HTR-8/SVneo (cell line): ENCODE results near the gene SFI1.
A peak's percentile ranks its signal among the peaks of the same experiment; 100 is the strongest.

Experiments used
- DNase-seq: peaks from one replicate; pipeline ENCODE4 v3.0.0; 2011; ENCODE audit warnings: low spot score, mixed read lengths; ENCODE audit not compliant: insufficient read length
- FAIRE-seq: peaks from 2 replicates; lab custom pipeline; 2011; peaks lifted over from hg19 to GRCh38; lab: Jason Lieb, UNC

Gene SFI1

DNA sequence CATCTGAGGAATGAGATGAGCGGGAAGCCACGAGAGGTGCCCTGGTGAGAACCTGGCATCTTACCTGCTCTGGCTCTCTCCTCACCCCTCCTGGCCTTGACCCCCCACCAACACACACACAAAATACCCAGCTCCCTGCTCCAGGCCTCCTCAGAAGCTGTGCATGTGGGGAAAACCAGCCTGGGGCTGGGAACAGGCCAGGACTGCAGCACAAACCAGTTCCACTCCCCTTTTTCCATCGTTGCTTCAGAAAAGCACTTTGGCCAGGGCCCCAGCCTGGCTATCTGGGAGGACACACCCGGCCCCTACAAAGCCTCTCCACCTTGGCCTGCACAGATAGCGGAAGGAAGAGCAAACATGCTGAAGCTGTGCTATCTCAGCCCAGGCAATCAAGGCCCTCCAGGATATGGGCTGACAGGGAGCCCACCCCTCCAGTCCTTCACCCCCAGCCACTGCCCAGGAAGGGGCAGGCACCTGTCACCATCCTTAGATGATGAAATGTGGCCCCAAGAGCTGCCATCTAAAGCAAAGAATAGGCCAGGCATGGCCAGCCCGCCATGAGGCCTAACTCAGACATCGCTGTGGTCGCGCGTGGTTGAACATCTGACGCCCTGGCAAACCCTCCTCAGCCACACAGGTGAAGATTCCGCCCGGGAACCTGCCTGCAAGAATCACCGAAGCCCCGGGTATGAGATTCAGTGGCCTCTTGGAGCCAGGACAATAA, 130.3 kb downstream of the SFI1 start:
- DNase-seq = no peak
- no peak for FAIRE-seq

DNA sequence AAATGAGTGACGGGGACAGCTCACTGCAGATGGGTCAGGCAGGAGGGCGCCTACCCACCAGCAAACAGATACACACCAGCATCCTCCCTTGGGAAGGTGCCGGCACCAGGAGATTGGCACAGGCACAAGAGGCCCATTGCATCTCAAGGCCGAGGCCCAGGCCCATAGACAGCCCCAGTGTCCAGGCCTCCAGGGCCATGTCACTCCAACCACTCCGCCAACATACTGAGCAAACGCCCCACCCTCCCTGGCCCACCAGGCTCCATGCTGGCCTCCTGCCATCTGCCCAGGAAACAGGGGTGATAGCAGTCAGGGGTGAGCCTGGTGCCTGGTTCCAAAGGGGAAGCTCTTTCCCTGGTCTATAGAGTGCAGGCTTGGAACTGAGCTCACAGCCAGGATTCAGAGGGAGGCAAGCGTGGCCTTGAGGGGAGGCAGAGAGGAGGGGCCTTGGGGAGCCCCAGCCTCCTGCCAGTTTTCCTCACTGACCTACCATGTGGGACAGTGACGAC, 130.9 kb downstream of the SFI1 start:
- FAIRE-seq = no peak

GRCh38 chr22:31628362-31628761, 132.0 kb downstream of the SFI1 start:
- DNase-seq (no peak), FAIRE-seq (no peak)

More for the DNA sequence above, 130.9 kb downstream of the SFI1 start:
- DNase-seq = no peak

DNA sequence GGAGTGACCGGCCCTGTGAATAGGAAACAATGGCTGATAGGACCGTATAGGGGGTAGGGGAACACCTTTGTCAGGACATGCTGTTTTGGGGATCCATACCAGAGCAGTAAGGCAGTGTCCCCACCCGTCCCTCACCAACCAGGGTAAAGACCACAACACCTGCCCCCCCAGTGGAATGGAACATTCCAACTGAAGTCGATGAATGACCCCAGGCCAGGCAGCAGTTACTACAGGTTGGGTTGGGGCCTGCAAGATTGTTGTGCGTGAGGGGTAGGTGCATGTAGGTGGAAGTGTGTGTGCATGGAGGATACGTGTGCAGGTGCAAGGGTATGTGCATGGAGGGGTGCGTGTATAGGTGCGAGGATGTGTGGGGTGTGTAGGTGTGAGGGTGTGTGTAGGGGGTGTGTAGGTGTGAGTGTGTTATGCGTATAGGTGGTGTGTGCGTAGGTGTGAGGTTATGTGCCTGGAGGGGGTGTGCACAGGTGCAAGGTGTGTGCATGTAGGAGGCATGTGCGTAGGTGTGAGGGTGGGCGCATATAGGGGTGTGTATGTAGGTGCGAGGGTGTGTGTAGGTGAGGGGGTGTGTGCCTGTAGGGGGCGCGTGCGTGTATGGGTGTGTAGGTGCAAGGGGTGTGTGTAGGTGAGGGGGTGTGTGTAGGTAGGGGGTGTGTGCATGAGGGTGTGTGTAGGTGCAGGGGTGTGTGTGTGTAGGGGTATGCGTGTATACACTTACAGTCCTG, 132.8 kb downstream of the SFI1 start:
- no peak for FAIRE-seq
- DNase-seq = no peak

DNA sequence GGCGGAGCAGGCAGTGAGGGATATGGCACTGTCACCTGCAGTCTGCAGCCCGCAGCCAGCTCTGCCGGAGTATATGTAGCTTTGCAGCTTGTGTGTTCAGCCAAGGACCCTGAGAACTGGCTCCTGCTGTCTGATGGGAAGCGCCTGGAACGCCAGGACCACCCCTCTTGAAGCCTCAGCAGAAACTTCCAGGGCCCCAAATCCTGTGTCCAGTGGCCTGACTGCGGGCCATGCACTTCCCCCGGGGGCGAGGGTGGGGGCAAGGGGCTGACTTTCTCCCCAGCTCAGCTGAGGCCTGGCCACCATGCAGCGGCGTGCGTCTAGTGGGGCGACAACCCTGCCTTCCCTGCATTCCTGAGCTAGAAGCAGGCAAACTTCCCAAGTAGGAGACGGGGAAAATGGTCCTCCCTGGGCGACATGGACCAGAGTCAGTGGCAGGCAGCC, 133.4 kb downstream of the SFI1 start:
- FAIRE-seq (no peak), DNase-seq (no peak)

DNA sequence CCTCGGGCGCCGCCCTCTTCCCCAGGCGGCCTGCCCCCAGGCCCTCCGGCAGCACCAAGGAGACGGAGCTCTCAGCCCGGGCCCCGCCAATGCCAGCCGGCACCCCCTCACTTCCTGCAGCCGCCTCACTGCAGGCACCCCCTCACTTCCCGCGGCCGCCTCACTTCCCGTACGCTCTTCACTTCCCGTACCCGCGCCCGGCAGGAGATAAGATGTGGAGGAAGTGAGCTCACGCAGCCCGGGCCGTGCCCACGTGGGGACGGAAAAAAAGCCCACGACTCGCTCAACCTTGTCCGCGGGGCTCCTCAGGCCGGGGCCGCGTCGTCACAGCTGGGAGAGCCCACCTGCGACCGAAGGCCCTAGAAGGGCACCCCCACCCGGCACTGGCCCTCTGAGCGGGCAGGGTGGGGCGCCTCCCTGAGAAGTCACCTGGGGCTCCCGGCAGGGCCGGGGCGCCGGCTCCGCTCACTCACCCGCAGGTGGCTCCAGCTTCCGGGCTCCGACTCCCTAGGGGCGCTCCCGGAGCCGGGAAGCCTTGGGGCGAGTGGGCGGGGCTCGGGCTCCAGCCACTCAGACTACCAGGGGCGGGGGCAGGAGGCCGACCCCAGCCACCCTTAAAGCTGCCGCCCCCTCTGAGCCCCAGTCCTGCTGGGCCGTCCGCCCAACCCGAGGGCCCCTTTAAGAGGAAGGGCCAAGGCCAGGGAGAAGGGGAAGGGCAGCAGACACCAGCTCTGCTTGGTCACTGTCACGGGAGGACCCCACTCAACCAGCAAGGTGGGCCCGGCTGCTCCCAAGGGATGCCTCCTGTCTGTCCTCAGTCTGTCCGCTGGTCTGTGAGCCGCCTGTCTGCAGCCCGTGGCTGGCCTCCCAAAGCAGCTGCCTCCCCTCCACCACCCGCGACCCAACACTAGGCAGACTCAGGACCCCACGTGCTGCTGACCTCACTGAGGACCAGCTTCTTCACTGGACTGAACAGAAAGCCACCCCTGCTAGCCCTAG, 134.3 kb downstream of the SFI1 start:
- FAIRE-seq = no peak
- peak; percentile 73 for DNase-seq

GRCh38 chr22:31631436-31631835, 135.1 kb downstream of the SFI1 start:
- no peak for FAIRE-seq

GRCh38 chr22:31635638-31636306, 139.4 kb downstream of the SFI1 start:
- no peak for DNase-seq

More at GRCh38 chr22:31631436-31631835, 135.1 kb downstream of the SFI1 start:
- no peak for DNase-seq

GRCh38 chr22:31637447-31637890, 141.1 kb downstream of the SFI1 start:
- FAIRE-seq = no peak
- no peak for DNase-seq

More at GRCh38 chr22:31635638-31636306, 139.4 kb downstream of the SFI1 start:
- FAIRE-seq = no peak

DNA sequence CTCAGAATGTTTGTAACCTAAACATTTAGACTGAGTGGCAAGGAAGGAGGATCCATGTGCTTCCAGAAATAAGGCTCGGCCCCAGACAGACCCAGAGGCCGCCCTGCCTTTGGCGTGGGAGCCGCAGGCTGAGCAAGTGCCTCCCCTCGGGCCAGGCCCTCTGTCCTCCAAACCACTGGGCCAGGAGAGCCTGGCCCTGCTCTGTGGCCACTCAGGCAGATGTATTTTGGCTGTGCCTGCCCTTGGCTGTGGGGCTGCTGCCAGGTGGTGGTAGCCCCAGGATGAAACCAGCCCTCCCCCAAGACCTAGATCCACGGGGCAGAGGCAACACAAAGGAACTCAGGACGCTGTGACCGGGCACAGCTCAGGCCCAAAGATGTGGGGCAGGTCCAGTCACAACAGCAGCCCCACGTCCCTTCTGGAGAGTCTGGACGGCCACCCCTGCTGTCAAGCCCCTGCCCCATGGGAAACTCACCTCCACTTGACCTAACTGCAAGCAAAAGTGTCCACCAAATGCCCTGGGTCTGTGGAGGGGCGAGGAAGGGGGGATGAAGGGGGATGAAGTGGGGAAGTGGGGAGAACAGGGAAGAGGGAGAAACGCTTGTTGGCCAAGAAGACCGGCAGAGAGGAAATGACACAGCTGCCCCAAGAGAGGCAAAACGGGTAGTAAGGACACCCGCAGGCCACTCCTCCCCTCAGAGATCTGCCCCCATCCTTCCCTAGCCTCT, 141.7 kb downstream of the SFI1 start:
- DNase-seq = no peak

GRCh38 chr22:31639436-31640039, 143.2 kb downstream of the SFI1 start:
- DNase-seq (no peak), FAIRE-seq (no peak)

More for the DNA sequence above, 141.7 kb downstream of the SFI1 start:
- FAIRE-seq = no peak

DNA sequence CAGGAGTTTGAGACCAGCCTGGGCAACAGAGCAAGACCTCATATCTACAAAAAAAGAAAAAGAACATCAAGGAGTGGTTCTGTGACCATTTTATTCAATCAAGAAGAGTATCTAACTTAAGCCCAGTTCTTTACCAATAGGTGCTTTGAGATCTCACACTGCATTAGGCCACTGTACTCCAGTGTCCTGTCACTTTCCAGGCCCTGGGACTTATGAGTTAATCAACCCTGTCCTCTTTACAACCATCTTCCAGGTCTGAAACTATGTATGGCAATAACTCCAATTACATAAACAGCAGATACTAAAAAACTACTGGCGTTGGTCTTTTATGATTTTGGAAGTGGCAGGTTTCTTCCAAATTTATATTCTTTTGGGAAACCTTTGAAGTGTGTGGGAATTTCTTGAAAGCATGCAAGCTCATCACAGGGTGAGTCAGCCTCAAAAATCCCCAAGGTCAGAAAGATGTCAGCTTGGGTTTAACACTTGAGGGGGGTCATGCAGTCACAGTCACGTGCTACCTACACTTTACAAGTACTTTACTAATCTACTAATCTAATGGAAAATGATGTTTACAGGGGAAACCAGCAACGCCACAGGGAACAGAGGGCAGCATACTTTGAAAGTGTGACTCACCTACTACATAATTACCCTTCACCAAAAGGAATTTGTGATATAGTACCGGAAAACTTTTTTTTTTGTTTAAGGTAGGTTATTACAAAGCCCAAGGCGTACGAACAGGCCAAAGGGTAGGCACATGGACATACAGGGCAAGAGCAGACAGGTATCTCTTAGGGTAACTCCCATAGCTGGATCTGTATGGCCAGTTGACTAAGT, 150.1 kb downstream of the SFI1 start:
- DNase-seq = peak; percentile 66

GRCh38 chr22:31647066-31647465, 150.7 kb downstream of the SFI1 start:
- DNase-seq (no peak), FAIRE-seq (no peak)

More for the DNA sequence above, 150.1 kb downstream of the SFI1 start:
- FAIRE-seq = peak; percentile 16

GRCh38 chr22:31647523-31648320, 151.4 kb downstream of the SFI1 start:
- DNase-seq (no peak), FAIRE-seq (no peak)

DNA sequence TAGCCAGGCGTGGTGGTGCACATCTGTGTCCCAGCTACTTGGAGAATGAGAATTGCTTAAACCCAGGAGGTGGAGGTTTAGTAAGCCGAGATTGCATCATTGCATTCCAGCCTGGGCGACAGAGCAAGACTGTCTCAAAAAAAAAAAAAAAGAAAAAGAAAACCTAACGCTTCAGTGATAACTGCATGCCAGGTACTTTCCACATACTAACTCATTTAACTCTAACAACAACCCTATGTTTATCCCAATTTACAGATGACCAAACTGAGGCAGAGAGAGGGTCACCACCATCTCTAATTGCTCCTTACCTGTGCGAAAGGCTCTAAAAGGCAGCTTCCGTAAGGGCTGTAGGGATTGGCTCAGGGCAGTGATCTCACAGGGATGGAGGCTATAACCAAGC, 154.1 kb downstream of the SFI1 start:
- no peak for DNase-seq
- no peak for FAIRE-seq

DNA sequence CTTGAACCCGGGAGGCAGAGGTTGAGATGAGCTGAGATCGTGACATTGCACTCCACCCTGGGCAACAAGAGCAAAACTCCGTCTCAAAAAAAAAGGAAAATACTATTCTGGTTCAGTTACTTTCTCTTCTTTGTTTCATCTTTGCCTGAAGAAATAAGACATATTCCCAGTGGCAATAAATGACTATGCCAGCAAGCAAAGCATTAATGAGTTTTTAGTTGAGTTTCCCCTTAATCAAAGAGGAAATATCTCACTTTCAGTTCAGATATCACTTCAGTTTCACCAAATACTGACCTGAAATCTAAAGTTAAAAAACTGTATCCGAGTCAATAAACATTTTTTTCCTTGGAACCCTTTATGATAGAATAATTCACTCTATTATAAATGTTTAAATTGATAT, 155.3 kb downstream of the SFI1 start:
- FAIRE-seq (no peak), DNase-seq (no peak)

DNA sequence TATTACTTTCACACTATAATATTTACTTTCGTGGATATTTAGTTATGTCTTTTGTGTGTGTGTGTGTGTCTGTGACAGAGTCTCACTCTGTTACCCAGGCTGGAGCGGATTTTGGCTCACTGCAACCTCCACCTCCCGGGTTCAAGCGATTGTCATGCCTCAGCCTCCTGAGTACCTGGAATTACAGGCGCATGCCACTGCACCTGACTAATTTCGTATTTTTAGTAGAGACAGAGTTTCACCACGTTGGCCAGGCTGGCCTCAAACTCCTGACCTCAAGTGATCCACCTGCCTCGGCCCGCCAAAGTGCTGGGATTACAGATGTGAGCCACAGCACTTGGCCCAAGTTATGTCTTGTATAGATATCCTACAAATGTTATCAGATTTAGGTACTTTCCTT, 155.8 kb downstream of the SFI1 start:
- FAIRE-seq = no peak
- no peak for DNase-seq
